NCI-H128 (cell line): Measurements from ENCODE around the gene AQP6.

Source experiments
- DNase-seq: peaks from one replicate; lab custom pipeline; 2025; ENCODE audit not compliant: unreplicated experiment; lab: John Stamatoyannopoulos, UW

AQP6 gene

DNA sequence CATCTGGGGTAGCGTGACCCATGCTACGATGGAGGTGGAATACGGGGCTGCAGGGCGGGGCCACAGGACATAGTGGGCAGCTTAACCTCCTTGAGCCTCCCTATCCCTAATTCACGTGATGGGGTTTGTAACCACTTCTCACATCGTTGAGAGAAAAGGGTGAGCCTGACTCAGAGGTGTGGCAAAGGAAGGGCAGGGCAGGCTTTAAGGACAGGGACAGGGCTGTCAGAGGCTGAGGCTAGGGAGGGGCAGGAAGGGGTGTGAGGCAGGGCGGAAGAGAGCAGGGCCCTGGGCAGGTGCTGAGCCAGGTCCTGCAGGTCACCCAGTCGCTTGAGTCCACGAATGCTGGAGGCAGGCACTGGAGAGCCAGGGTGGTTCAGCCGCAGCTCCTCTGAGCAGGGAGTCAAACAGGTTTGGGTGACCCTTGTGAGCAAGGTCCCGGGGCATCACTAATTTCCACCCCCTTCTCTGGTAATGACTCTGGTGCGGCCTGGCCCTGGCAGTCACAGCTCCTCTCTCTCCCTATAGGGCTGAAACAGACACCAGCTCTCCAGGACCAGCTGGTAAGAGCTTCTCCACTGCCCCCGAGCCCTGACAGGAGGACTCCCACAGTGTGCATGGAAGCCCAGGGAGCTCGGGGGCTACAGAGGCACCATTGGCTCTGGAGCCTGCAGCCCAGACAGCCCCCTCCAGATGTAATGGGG lies 29.7 kb upstream of the AQP6 start:
- DNase-seq = no peak

DNA sequence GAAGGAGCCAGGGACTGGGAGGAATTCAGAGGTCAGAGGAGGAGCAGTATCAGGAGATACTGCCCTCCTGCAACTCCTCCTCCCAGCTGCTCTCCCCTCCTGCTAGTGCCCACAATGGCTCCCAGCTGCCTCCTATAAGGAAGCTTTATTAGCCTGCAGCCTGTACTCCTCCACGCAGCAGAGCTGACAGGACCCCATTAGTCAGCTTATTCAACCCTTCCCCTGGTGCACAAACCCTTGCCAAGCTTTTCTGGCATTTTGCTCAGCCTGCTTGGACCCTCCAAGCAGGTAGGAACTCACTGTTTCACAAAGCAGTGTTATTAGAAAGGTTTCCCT lies 29.2 kb upstream of the AQP6 start:
- DNase-seq = no peak

DNA sequence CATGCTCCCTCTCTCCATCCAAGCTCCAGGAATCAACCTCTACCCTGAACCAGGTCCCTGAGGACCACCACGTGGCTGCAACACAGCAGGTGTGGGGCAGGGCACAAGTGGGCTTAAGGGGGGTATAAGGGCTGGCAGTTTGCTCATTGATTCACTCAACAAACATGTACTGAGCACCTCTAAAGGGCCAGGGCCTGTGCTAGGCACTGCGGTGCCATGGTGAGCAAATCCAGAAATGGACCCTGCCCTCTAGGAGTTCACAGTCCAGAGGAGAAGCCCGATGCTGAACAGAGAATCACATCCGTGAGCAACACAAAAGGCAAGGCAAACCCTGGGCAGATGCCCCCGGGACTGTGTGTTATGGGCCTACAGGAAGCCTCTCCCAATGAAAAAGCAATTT lies 28.7 kb upstream of the AQP6 start:
- DNase-seq = no peak

DNA sequence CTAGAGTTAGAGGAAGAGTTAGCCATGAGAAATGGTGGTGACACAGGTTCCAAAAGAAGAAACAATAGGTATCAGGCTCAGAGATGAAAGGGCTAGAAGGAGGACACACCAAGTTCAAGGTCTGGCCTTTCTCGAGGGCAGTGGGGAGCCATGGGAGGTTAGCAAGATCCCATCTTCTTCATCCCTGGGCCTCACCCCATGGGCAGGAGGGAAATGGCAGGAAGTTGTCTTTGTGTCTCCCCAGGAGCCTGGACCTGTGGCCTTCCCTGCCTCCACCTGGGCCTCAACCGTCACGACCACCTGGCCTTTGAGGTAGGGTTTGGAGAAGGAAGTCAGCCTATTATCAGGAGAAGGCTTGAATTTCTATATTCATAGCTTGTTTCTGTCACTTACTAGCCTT lies 28.0 kb upstream of the AQP6 start:
- DNase-seq = no peak

DNA sequence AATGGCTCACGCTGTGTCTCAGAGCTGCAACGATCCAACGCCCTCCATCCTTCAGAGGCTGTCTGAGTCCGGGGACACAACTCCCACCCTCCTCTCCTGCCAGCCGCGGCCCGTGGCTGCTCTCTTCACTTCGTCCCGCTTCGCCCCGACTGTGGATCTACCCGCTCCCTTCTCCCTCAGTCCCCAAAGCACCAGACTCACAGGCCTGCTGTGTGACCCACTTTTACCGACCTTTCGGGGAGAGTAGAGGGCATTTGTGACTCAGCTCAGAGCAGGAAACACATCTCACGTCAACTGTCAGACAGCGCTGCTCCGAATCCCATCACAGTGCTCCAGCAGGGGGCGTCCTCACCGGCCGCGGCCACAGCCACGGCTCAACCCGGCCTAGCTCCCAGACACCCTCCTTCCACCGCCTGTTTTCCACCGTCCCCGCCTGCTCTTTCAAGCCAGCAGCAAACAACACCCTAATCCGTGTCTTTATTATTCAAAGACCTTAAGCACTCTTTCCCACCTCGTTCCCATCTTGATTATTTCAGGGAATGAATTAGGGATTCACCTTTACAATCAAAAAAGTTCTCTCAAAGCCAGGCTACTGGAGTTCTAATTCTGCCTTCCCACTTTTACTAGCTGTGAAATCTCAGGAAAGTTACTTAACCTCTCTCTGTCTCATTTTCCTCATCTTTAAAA lies 27.2 kb upstream of the AQP6 start:
- DNase-seq = no peak

DNA sequence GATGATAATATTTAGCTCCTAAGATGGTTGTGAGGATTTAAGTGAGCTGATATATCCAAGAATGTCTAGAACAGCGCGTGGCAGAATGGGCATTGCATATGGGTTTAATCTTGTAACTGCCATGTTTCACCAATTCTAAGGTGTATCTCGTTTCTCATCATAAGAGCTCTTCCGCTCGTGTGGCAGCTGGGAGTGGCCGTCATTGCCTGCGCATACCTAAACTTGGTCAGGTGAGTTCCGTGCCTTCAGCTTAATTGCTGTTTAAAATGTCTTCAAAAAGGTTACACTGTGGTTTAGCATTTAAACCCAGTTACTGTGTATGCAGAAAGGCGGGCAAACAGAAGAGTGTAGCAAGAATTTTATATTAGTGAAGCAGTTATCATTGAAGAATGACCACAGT lies 26.7 kb upstream of the AQP6 start:
- DNase-seq = no peak

DNA sequence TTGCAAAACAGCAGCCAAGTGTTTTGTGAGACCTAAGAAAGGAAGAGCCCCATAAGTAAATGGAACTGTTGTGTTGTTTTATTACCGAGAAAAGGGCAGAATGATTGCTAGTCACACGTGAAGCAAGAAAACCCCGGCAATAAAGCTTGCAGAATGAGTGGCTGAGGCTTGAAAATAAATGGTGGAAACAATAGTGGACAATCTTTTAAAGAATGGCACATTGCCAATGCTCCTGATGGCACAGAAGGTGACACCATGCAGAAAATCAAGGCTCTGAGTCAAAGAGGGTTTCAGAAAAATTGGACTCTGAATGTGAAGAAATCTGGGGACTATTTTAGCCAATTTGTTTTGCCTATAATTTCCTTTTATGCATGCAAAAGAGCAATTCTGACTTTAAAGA lies 26.2 kb upstream of the AQP6 start:
- no peak for DNase-seq

DNA sequence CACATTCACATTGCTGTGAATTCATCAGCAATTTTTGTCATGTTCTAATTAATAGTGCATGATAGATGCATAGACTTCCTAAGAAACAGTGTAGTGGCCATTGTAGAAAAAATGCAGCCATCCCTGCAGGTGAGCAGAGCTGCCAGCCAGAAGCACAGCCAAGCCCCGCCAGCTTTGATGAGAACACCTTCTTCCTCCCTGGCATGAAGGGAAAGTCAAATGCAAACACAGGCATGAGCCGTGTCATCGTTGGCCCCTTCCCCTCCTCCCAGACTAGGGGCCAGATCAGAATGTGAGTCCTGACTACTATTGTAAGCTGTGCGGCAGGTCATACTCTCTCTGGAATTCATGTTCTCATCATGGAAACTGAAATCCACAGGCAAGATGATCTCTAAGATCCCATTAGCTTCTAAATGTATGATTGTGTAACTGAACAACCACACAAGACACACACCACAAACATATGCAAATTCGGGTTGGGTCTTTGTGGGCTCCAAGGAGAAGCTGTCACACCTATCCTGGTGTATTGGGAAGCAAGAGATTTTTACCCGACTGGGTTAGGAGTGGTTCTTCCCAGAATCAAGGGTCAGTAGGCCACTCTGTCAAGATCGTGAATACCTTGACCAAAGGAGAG lies 25.0 kb upstream of the AQP6 start:
- no peak for DNase-seq

DNA sequence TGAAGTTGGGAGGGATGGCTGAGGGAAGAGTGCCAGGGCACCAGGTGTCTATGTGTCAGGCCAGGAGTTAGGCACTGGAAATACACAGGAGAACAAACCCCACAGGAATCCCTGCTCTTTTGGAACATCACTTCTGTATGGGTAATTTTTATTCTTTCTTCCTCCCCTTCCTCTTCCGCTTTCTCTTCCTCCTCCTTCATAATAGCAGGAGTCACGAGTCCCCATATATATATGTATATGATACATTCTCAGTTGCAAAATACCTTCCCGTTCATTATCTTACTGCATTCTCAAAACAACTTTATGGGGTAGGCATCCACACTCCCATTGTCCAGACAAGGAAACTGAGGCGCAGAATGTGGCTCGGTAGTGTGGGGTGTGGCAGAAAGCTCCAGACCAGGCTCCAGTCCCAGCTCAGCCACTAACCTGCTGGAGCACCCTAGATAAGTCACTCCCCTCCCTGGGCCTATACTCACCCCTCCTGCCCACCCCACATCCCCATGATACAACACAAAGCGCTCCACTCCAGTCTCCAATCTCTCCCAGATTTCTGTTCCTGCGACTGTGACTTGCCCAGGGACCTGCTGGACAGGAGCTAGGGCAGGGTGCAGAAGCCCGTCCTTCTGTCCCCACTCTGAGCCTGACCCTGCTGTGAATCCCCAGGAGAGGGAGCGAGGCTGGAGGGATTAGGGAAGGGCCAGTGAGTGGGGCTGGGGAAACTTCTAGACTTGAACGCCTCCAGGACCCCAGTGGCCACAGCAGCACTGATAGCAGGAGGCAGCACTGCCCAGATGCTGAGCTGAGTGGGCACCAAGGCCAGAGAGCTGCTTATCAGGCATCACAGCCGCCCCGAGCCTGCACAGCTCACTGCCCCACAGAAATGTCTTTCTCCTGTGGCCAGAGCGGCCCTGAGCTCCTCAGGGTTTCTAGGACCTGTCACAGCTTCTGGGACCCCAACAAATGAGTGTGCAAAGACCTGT lies 23.6 kb upstream of the AQP6 start:
- no peak for DNase-seq

DNA sequence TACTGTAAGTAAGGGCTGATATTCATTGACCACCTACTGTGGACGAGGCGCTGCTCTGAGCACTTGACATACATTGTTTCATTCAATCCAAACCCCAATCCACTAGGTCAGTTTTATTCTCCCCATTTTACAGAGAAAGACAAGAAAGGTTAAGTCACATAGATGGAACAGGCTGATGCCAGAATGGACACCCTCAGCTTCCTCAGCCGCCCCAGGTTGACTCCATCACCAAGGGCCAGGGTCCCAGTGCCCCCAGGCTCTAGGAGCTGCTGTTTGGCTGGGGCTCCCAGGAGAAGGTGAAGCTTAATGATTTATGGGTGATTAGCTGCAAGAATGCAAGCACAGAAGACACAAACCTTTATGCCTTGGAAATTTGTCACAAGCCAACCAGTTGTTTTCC lies 22.9 kb upstream of the AQP6 start:
- DNase-seq = no peak

DNA sequence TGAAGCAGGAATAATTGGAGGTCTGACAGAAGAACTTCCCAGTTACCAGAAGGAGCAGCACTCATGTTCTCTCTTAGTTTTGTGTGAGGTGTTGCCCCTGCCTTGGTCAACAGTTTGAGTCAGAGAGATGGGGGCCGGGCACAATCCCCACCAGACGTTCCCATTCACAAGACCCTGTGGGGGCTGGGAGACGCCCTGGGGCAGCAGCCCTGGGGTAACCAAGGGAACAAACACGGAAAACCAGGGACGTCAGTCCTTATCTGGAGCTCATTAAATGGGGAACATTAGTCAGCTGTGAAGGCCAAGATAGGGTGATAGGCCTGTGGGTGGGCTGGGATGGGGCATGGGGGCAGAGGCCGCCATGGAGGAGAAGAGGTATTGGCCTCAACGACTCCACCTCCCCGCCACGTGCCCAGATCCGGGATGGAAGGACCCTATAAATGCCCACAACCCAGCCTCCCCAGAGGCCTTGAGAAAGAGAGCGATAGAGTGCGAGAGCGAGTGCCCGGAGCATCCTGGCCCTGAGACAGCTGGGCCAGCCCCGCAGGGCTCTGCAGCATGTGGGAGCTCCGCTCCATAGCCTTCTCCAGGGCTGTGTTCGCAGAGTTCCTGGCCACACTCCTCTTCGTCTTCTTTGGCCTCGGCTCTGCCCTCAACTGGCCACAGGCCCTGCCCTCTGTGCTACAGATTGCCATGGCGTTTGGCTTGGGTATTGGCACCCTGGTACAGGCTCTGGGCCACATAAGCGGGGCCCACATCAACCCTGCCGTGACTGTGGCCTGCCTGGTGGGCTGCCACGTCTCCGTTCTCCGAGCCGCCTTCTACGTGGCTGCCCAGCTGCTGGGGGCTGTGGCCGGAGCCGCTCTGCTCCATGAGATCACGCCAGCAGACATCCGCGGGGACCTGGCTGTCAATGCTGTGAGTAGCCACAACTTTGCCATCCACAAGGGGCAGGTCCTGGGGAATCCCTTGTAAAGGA lies 22.2 kb upstream of the AQP6 start, which contains the start of gene AQP2:
AQP2 (plus strand) TSS at position 465 of the 979 bp plus-strand sequence; CDS start at position 559, 94 bp downstream.
- DNase-seq = no peak

DNA sequence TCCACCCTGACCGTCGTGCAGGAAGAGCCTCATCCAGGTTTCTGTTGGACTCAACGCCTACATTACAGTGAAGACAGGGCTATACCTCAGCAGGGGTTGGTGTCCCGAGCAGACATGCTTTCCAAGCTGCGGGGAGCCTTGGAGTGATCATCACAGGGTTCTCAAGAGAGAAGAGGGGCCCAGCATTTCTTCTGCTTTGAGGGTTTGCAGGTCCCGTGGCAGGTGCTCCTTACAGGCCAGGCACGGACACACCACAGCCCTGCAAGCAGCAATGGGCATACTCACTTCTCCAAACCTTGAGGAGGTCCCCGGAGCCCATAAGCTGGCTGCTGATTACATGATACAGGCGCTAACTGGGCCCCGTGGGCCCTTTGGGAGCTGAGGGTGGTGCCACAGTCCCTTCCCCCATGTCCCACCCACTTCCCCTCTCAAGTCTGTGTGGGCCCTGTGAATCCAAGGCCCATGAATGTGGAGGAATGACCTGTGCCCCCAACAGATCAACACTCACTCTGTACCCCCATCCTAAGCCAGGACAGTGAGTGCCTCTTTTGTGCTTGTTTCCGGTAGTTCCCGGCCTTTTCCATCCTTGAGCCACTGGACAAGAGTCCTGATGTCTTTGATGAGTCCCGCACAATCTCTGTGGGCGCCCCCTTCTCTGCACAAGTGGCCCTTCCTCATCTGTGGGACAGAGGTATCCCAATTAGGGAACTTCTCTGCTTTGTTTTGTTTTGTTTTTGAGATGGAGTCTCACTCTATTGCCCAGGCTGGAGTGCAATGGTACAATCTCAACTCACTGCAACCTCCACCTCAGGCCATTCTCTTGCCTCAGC lies 21.1 kb upstream of the AQP6 start:
- DNase-seq = no peak

DNA sequence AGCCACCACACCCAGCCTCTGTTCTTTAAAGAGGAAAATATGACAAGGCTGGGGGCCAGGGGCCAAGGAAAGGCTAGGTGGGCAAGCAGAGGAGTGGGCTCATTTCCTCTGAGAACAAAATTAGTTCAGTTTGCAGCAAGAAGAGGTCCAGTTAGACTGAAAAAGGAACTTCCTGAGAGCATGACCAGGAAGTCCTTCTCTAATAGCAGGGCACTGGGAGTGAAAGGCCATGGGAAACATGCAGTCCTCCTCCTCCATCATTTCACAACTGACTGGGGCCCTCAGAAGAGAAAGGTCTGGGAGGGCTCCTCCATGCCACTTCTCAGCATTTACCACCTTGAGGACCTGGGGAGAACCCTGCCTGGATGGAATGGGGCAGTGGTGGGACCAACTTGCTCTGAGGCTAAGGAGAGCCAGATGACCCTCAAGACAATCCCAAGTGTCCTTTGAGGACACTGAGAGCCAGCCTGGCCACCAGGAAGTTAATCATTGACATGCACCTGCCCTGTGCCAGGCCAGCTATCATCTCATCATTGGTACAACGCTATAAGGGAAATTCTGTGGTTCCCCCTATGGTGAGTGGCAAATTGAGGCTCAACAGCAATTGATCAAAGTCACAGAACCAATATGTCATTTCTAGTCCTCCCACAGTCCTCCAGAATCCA lies 20.2 kb upstream of the AQP6 start:
- DNase-seq = no peak

DNA sequence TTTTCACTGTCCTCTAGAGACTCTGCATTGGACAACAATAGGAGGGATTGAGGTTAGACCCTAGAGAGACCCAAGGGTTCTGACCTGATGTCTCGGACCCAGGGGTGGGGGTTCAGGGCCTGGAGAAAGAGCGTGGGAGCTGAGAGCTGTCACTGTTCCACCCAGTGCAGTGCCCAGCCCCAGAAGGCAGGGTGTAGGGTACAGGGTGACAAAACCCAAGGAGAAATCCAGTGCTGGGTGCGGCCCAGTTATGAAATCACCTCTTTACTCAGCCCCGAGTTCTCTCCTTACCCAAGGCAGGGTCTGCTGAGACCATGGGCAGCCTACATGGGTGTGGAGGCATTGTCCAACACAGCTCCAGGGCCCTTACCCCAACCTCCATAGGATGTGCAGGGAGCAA lies 19.6 kb upstream of the AQP6 start:
- no peak for DNase-seq

DNA sequence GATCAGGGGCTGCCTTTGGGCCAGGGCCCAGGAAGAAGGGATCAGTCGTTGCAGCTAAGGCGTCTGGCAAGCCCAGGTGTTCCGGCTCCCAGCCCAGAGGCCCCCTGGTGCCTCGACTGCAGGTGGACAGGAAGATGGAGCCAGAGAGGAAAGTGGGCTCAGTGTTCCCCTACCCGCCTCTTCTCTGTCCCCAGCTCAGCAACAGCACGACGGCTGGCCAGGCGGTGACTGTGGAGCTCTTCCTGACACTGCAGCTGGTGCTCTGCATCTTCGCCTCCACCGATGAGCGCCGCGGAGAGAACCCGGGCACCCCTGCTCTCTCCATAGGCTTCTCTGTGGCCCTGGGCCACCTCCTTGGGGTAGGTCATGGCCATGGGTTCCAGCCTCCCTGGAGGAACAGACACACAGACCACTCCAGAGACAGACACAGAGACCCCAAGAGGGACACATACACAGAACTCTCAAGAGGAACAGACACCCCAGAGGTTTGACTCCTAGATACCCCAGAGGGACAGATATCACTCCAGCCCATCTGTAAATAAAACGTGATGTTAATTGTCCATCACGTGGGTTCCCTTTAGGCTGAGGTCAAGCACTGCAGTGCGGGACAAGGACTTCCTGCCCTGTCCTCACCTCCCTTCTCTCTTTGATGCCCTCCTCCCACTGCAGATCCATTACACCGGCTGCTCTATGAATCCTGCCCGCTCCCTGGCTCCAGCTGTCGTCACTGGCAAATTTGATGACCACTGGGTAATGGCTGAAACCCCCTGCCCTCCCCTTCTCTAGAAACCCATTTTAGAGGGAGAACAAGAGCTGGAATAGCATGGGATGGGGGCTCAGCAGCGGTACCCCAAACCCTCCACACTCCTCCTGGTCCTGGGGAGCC lies 18.5 kb upstream of the AQP6 start:
- DNase-seq = no peak

DNA sequence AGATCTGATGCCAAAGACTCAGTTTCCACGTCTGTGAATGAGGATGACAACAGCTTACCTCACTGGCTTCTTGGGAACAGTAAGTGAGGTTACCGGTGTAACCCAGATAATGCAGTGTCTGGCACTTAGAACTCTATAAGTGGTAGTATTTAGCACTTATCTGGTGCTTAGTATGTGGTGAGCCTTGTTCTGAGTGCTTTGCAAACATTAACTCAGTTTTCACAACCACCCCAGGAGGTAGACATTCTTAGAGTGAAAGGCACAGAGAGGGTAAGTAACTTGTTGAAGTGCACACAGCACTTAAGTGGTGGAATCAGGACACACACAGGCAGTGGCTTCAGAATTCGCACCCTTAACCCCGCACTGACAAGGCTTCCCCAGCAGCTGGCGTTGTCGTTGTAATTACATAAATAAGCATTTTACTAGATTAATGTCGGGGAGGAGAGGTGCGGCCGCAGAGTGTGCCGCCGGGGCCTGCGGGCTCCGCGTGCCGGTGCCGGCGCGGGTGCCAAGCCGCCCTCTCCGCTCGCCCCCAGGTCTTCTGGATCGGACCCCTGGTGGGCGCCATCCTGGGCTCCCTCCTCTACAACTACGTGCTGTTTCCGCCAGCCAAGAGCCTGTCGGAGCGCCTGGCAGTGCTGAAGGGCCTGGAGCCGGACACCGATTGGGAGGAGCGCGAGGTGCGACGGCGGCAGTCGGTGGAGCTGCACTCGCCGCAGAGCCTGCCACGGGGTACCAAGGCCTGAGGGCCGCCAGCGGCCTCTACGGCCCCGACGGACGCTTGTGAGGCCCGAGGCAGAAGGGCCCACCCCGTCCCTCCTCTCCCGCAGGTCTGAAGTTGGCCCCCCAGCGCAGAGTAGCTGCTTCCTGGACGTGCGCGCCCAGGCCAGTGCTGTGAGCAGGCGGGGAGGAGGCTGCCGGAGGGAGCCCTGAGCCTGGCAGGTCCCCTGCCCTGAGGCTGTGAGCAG lies 17.6 kb upstream of the AQP6 start:
- DNase-seq = no peak
